Liver (tissue), 9 donors: ENCODE data around the gene PEX11G. TPM values are rescaled to one million over a fixed set of nuclear protein-coding genes. Genes with fewer than 3 reads are reported as not detected.

Experiments
- DNase-seq: peaks from one replicate; pipeline ENCODE4 v3.0.0-alpha.2; 2017; ENCODE audit warnings: low spot score
- H3K27ac ChIP-seq, 2 donors: one replicate each; pipeline ENCODE4 v1.7.0; 2013; ENCODE audit warnings: inconsistent platforms in 2 of 2, low read length in 2 of 2, control low read depth in 1 of 2, low read depth in 1 of 2, mild to moderate bottlenecking in 1 of 2
- H3K27me3 ChIP-seq, 4 donors: one replicate each; pipeline versions ENCODE4 v1.6.1 to v1.7.0; 2013; ENCODE audit warnings: low read length in 3 of 4, inconsistent platforms in 1 of 4, mild to moderate bottlenecking in 1 of 4, moderate library complexity in 1 of 4; ENCODE audit not compliant: control insufficient read depth in 4 of 4, insufficient read depth in 4 of 4
- H3K36me3 ChIP-seq, 4 donors: one replicate each; pipeline versions ENCODE4 v1.6.1 to v1.7.0; 2013; ENCODE audit warnings: low read length in 3 of 4, mild to moderate bottlenecking in 3 of 4, low read depth in 1 of 4, moderate library complexity in 1 of 4; ENCODE audit not compliant: control insufficient read depth in 4 of 4, insufficient read depth in 3 of 4
- H3K4me1 ChIP-seq, 4 donors: one replicate each; pipeline versions ENCODE4 v1.6.1 to v1.7.0; 2013; ENCODE audit warnings: low read length in 3 of 4, mild to moderate bottlenecking in 3 of 4, moderate library complexity in 1 of 4; ENCODE audit not compliant: control insufficient read depth in 4 of 4, insufficient read depth in 4 of 4
- H3K4me3 ChIP-seq, 3 donors: one replicate each; pipeline versions ENCODE4 v1.6.1 to v1.7.0; 2013; ENCODE audit warnings: low read length in 3 of 3, control low read depth in 1 of 3, low read depth in 1 of 3, mild to moderate bottlenecking in 1 of 3
- H3K9ac ChIP-seq, 2 donors: one replicate each; pipeline ENCODE4 v1.7.0; 2013; ENCODE audit warnings: low read length in 2 of 2, mild to moderate bottlenecking in 2 of 2, moderate library complexity in 2 of 2, control low read depth in 1 of 2, low read depth in 1 of 2
- H3K9me3 ChIP-seq, 4 donors: one replicate each; pipeline versions ENCODE4 v1.6.1 to v1.7.0; 2013; ENCODE audit warnings: low read length in 3 of 4; ENCODE audit not compliant: control insufficient read depth in 4 of 4
- EGR1 ChIP-seq, 2 donors: IDR thresholded peaks; 2 replicates each; pipeline ENCODE4 v1.6.1; 2016 to 2018; ENCODE audit warnings: antibody characterized with exemption in 2 of 2, low read depth in 2 of 2
- FOXA1 ChIP-seq: IDR thresholded peaks from 2 replicates; pipeline ENCODE4 v1.6.1; 2016; ENCODE audit warnings: antibody characterized with exemption
- FOXA2 ChIP-seq: IDR thresholded peaks from 2 replicates; pipeline ENCODE4 v1.6.1; 2016; ENCODE audit warnings: antibody characterized with exemption
- GABPA ChIP-seq, 2 donors: IDR thresholded peaks in 1 of 2; conservative IDR thresholded peaks in 1 of 2; 2 replicates each; pipeline ENCODE4 v1.6.1; 2016; ENCODE audit warnings: antibody characterized with exemption in 2 of 2, mild to moderate bottlenecking in 1 of 2, moderate library complexity in 1 of 2
- HNF4A ChIP-seq, 2 donors: conservative IDR thresholded peaks; 2 replicates each; pipeline ENCODE4 v1.6.1; 2016; ENCODE audit warnings: antibody characterized with exemption in 2 of 2, mild to moderate bottlenecking in 2 of 2
- HNF4G ChIP-seq: IDR thresholded peaks from 2 replicates; pipeline ENCODE4 v1.6.1; 2016; ENCODE audit warnings: antibody characterized with exemption
- JUND ChIP-seq, 2 donors: IDR thresholded peaks; 2 replicates each; pipeline ENCODE4 v1.6.1; 2016; ENCODE audit warnings: antibody characterized with exemption in 2 of 2
- NR2F2 ChIP-seq: IDR thresholded peaks from 2 replicates; pipeline ENCODE4 v1.6.1; 2016; ENCODE audit warnings: antibody characterized with exemption
- RAD21 ChIP-seq, 2 donors: IDR thresholded peaks; 2 replicates each; pipeline ENCODE4 v1.6.1; 2016; ENCODE audit warnings: antibody characterized with exemption in 2 of 2, mild to moderate bottlenecking in 2 of 2
- RXRA ChIP-seq, 2 donors: IDR thresholded peaks; 2 replicates each; pipeline ENCODE4 v1.6.1; 2017 to 2018; ENCODE audit warnings: antibody characterized with exemption in 2 of 2, mild to moderate bottlenecking in 1 of 2
- SP1 ChIP-seq: IDR thresholded peaks from 2 replicates; pipeline ENCODE4 v1.6.1; 2018; ENCODE audit warnings: antibody characterized with exemption, mild to moderate bottlenecking
- TAF1 ChIP-seq: conservative IDR thresholded peaks from 2 replicates; pipeline ENCODE4 v1.6.1; 2016; ENCODE audit warnings: antibody characterized with exemption, mild to moderate bottlenecking
- YY1 ChIP-seq: IDR thresholded peaks from 2 replicates; pipeline ENCODE4 v1.6.1; 2016; ENCODE audit warnings: antibody characterized with exemption, mild to moderate bottlenecking
- WGBS: extraction: QIAGEN DNeasy Blood & Tissue Kit; methylation state at CpG from one replicate; pipeline ENCODE4 v1.1.7; 2013; 5-methylcytosine and 5-hydroxymethylcytosine counted together
- polyA plus RNA-seq, 2 donors: library from polyadenylated mRNA; stranded (reverse) in 1 of 2; unstranded in 1 of 2; fragments of 200-250 nt in 1 of 2; fragments of >200 nt in 1 of 2; fragmentation: Nextera tagmentation in 1 of 2; extraction: Ambion mirVana in 1 of 2; gene quantifications; one replicate each; pipeline versions ENCODE4 v1.2.1 to v1.2.3, GENCODE V29; 2013 to 2015
- total RNA-seq, 2 donors: library from RNA; depleted of rRNA; stranded (reverse); fragments of >200 nt; gene quantifications; one replicate each; pipeline ENCODE4 v1.2.3, GENCODE V29; 2014
- TF ChIP-seq, protein P1 (sequence below): IDR thresholded peaks from 2 replicates; pipeline ENCODE4 v1.6.1; 2016; ENCODE audit warnings: antibody characterized with exemption, mild to moderate bottlenecking
- TF ChIP-seq, protein P2 (sequence below): IDR thresholded peaks from 2 replicates; pipeline ENCODE4 v1.6.1; 2016; ENCODE audit warnings: antibody characterized with exemption
- TF ChIP-seq, protein P3 (sequence below): IDR thresholded peaks from 2 replicates; pipeline ENCODE4 v1.6.1; 2016; ENCODE audit warnings: antibody characterized with exemption
- TF ChIP-seq, protein P4 (sequence below): fragments of 150-350 bp; IDR thresholded peaks from 2 replicates; pipeline ENCODE4 v1.5.1; 2017; ENCODE audit warnings: improper control_type of control experiment, low read depth, low read length; ENCODE audit not compliant: missing input control
- TF ChIP-seq, protein P5 (sequence below): IDR thresholded peaks from 2 replicates; pipeline ENCODE4 v1.6.1; 2016; ENCODE audit warnings: antibody characterized with exemption
- donor health status: healthy.
- donor health status: healthy.
- donor health status: healthy.
- donor health status: healthy.
- donor health status: healthy.

Gene PEX11G
- total and polyA plus RNA-seq, 4 donors = 1.9 to 10.9 (median 8.2) TPM

DNA sequence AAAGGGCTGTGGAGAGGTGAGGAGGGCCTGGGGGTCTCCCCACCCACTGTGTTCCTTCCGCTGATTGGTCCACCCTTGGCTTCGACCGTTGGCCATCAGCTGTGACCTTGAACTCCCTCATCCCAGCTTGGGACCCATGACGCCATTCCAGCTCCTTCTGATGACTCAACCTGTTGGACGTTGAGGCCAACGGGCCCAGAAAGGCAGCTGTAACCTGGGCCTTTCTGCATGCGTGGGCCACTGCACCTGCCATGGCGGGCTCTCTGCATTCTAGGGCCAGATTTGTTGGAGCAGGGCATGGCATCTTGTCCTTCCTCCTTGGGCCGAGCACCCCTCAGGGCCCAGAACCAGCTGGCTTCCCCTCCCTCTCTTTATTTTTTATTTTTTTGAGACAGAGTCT, 30.2 kb downstream of the PEX11G start (continued):
- TF ChIP-seq, protein P1, sequence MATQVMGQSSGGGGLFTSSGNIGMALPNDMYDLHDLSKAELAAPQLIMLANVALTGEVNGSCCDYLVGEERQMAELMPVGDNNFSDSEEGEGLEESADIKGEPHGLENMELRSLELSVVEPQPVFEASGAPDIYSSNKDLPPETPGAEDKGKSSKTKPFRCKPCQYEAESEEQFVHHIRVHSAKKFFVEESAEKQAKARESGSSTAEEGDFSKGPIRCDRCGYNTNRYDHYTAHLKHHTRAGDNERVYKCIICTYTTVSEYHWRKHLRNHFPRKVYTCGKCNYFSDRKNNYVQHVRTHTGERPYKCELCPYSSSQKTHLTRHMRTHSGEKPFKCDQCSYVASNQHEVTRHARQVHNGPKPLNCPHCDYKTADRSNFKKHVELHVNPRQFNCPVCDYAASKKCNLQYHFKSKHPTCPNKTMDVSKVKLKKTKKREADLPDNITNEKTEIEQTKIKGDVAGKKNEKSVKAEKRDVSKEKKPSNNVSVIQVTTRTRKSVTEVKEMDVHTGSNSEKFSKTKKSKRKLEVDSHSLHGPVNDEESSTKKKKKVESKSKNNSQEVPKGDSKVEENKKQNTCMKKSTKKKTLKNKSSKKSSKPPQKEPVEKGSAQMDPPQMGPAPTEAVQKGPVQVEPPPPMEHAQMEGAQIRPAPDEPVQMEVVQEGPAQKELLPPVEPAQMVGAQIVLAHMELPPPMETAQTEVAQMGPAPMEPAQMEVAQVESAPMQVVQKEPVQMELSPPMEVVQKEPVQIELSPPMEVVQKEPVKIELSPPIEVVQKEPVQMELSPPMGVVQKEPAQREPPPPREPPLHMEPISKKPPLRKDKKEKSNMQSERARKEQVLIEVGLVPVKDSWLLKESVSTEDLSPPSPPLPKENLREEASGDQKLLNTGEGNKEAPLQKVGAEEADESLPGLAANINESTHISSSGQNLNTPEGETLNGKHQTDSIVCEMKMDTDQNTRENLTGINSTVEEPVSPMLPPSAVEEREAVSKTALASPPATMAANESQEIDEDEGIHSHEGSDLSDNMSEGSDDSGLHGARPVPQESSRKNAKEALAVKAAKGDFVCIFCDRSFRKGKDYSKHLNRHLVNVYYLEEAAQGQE = no peak
- TF ChIP-seq HNF4G (no peak), RXRA (IDR thresholded peaks at IDR 0.05) (no peak), JUND (IDR thresholded peaks at IDR 0.05) (no peak)
- TF ChIP-seq, protein P2, sequence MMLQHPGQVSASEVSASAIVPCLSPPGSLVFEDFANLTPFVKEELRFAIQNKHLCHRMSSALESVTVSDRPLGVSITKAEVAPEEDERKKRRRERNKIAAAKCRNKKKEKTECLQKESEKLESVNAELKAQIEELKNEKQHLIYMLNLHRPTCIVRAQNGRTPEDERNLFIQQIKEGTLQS = no peak

DNA sequence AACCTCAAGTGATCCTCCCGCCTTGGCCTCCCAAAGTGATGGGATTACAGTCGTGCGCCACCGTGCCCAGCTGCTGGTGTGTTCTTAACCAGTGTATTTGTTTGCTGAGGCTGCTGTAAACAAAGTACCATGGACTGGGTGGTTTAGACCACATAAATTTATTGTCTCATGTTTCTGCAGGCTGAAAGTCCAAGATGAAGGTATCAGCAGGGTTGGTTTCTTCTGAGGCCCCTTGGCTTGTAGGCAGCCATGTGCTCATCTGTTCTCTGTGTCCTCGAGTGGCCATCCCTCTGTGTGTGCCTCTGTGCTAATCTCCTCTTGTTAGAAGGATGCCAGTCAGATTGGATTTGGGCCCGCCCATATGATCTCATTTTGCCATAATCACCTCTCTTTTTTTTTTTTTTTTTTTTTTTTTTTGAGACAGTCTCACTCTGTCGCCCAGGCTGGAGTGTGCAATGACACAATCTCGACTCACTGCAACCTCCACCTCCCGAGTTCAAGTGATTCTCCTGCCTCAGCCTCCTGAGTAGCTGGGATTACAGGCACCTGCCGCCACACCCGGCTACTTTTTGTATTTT, 31.8 kb downstream of the PEX11G start:
- 99% methylated on average over 11 of the region's 11 CpGs for WGBS
- Histone ChIP-seq H3K9me3 (no peaks in the 10 kb centered on the region), H3K4me1 (no peaks in the 10 kb centered on the region), H3K4me3 (no peak overlapping the region), H3K36me3 (peaks cover 1 to 53% (median 28%) of the 10 kb centered on the region in 4 donors), H3K27me3 (no peaks in the 10 kb centered on the region), H3K9ac (no peak overlapping the region), H3K27ac (no peak overlapping the region)
- TF ChIP-seq, protein P3, sequence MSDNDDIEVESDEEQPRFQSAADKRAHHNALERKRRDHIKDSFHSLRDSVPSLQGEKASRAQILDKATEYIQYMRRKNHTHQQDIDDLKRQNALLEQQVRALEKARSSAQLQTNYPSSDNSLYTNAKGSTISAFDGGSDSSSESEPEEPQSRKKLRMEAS = no peak
- TF ChIP-seq EGR1 (IDR thresholded peaks at IDR 0.05; ENCODE audit: low read depth in 2 of 2) (no peak), YY1 (no peak), RAD21 (IDR thresholded peaks at IDR 0.05) (no peak), NR2F2 (no peak), FOXA1 (no peak), GABPA (IDR thresholded peaks at IDR 0.05 in 1 of 2, conservative IDR thresholded peaks at IDR 0.05 in 1 of 2) (no peak), HNF4A (conservative IDR thresholded peaks at IDR 0.05) (no peak), SP1 (no peak), RXRA (IDR thresholded peaks at IDR 0.05) (no peak), FOXA2 (no peak), HNF4G (no peak), TAF1 (no peak), JUND (IDR thresholded peaks at IDR 0.05) (no peak)
- TF ChIP-seq, protein P1 = no peak
- TF ChIP-seq, protein P2 = no peak
- TF ChIP-seq, protein P4, sequence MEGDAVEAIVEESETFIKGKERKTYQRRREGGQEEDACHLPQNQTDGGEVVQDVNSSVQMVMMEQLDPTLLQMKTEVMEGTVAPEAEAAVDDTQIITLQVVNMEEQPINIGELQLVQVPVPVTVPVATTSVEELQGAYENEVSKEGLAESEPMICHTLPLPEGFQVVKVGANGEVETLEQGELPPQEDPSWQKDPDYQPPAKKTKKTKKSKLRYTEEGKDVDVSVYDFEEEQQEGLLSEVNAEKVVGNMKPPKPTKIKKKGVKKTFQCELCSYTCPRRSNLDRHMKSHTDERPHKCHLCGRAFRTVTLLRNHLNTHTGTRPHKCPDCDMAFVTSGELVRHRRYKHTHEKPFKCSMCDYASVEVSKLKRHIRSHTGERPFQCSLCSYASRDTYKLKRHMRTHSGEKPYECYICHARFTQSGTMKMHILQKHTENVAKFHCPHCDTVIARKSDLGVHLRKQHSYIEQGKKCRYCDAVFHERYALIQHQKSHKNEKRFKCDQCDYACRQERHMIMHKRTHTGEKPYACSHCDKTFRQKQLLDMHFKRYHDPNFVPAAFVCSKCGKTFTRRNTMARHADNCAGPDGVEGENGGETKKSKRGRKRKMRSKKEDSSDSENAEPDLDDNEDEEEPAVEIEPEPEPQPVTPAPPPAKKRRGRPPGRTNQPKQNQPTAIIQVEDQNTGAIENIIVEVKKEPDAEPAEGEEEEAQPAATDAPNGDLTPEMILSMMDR = no peak
- TF ChIP-seq, protein P5, sequence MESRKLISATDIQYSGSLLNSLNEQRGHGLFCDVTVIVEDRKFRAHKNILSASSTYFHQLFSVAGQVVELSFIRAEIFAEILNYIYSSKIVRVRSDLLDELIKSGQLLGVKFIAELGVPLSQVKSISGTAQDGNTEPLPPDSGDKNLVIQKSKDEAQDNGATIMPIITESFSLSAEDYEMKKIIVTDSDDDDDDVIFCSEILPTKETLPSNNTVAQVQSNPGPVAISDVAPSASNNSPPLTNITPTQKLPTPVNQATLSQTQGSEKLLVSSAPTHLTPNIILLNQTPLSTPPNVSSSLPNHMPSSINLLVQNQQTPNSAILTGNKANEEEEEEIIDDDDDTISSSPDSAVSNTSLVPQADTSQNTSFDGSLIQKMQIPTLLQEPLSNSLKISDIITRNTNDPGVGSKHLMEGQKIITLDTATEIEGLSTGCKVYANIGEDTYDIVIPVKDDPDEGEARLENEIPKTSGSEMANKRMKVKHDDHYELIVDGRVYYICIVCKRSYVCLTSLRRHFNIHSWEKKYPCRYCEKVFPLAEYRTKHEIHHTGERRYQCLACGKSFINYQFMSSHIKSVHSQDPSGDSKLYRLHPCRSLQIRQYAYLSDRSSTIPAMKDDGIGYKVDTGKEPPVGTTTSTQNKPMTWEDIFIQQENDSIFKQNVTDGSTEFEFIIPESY = no peak
- no peak for DNase-seq
